ENCODE measurements around the gene MDFIC. TPM values are rescaled to one million over a fixed set of nuclear protein-coding genes. Genes with fewer than 3 reads are reported as not detected.
A peak's percentile ranks its signal among the peaks of the same experiment; 100 is the strongest.

MDFIC gene
- total and polyA plus RNA-seq, 4 experiments from 2014 or later = 68.1 to 194 (median 129) TPM

DNA sequence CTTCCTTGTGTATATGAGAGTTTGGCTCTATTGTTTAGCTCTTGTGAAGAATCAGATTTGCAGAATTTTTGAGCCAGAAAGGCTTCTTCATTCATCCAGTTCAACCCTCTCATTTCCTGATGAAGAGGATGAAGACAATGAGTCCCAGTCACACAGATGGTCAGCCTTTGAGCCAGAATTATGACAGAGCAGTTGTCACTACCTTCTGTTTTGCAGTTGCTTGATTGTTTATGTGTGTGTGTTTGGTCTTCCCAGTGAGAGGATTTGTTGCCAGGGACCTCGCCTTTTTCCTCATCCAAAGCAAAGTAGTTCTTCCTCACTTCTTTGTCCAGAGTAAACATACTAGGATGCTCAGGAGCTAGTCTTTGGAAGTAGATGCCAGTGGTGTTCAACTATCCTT is 15.6 kb downstream of the MDFIC start:
- Histone ChIP-seq H3K27ac (ENCODE audit: low read depth, low read length) (no peak overlapping the region), H3K4me1 (ENCODE audit: insufficient read depth, low read length) (peaks cover 90% of the 10 kb centered on the region), H3K9me3 (ENCODE audit: control insufficient read depth in 1 of 2, low read length in 2 of 2) (no peaks in the 10 kb centered on the region), H3K4me3 (ENCODE audit: low read length in 2 of 2) (no peak overlapping the region), H3K36me3 (ENCODE audit: insufficient read depth, low read length) (no peaks in the 10 kb centered on the region), H3K27me3 (ENCODE audit: insufficient read depth, low read length) (no peaks in the 10 kb centered on the region)
- no peak for DNase-seq
- Mint-ChIP-seq H3K27ac (peak overlapping the region in 2 of 7 donors; percentile 47 to 72), H3K4me3 (peak overlapping the region in 6 of 8 donors; percentile 16 to 59 (median 49)), H3K4me1 (peaks cover 46 to 65% (median 58%) of the 10 kb centered on the region in 4 donors), H3K27me3 (no peaks in the 10 kb centered on the region), H3K9me3 (no peaks in the 10 kb centered on the region), H3K36me3 (peaks cover 26 to 29% of the 10 kb centered on the region in 2 donors)
- ChIA-PET POLR2A (ENCODE audit: partially characterized antibody) (no interaction called here), CTCF (ENCODE audit: partially characterized antibody) (interaction anchor here (9.6 kb wide), 1 partner anchor 72 kb away, joined by 138 read pairs; no protein-coding TSS in a partner anchor)
- intact Hi-C loops (cut with micrococcal nuclease) = loop anchor here (2.0 kb wide), 1 partner anchor 15 kb away; the partner anchor contains the start of gene MDFIC

DNA sequence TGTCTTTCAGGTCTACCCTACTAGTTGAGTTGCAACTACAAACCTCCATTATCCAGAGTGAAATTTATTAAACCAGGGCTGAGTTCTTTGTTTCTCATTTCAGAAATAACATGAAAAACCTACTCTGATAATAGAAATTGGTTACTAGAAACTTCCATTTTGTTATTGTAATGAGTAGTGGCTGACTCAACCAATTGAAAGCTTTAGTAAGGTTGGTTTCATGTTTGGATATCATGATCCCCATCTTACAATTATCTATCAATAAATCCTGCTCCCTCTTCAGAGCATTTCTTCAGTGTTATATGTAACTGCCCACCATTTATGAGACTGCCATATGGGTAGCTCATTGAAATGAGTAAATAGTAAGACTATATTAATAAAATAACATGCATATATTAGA is 16.9 kb downstream of the MDFIC start:
- Mint-ChIP-seq H3K36me3 (peaks cover 36 to 40% of the 10 kb centered on the region in 2 donors), H3K9me3 (no peaks in the 10 kb centered on the region), H3K27me3 (no peaks in the 10 kb centered on the region), H3K4me1 (peaks cover 60 to 72% (median 63%) of the 10 kb centered on the region in 4 donors), H3K27ac (peak overlapping the region in 1 of 7 donors; percentile 5), H3K4me3 (no peak overlapping the region)
- no peaks in the 10 kb centered on the region for H3K9me3 ChIP-seq (ENCODE audit: control insufficient read depth in 1 of 2, low read length in 2 of 2)
- H3K4me3 ChIP-seq (ENCODE audit: low read length in 2 of 2) = no peak overlapping the region
- peaks cover 89% of the 10 kb centered on the region for H3K4me1 ChIP-seq (ENCODE audit: insufficient read depth, low read length)
- H3K27me3 ChIP-seq (ENCODE audit: insufficient read depth, low read length) = no peaks in the 10 kb centered on the region
- ChIA-PET POLR2A (ENCODE audit: partially characterized antibody) (interaction anchor here (1.0 to 2.8 kb wide), 5 partner anchors 11 to 73 kb away, joined by 3 to 13 read pairs (median 5); partner anchors contain the start of gene MDFIC), CTCF (ENCODE audit: partially characterized antibody) (interaction anchor here (1.1 to 9.6 kb wide), 8 partner anchors 14 to 73 kb away, joined by 3 to 138 read pairs (median 6); partner anchors contain the start of gene MDFIC)
- no peak overlapping the region for H3K27ac ChIP-seq (ENCODE audit: low read depth, low read length)
- DNase-seq = no peak
- intact Hi-C loops (cut with micrococcal nuclease) = loop anchor here (1.0 kb wide), 1 partner anchor 73 kb away; no protein-coding TSS in a partner anchor
- H3K36me3 ChIP-seq (ENCODE audit: insufficient read depth, low read length) = no peaks in the 10 kb centered on the region

DNA sequence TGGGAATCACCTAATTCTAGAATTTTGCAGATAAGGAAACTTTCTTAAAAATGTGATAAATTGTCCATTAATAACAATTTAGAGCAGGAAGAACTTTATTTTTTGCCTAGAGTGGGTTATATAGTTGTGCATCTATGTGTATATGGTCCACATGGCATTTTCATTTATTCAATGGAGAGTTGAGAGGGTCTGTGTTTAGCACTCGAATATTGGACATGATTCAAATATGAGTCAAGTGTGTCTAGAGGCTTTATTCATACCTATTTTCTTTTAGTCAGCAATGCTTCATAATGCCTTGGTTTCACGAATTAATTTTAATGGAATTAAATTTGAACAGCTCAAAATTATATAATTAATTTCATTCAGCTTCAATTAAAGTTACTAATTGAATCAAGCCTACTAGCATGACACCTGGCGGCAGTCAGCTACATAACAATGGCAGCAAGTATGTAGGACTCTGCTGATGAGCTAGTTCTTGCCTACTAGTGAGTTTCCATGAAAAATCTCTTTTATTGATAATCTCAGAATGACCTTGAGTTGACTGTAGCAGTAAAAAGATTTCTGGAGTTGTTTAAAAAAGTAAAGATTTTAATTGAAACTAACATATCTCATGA is 17.7 kb downstream of the MDFIC start:
- ChIA-PET POLR2A (ENCODE audit: partially characterized antibody) (interaction anchor here (1.0 to 2.8 kb wide), 7 partner anchors 8 to 74 kb away, joined by 3 to 13 read pairs (median 5); partner anchors contain the start of gene MDFIC), CTCF (ENCODE audit: partially characterized antibody) (interaction anchor here (0.6 to 9.6 kb wide), 16 partner anchors 9 to 80 kb away, joined by 3 to 138 read pairs (median 5); partner anchors contain the start of gene MDFIC)
- H3K36me3 Mint-ChIP-seq = peaks cover 44 to 48% of the 10 kb centered on the region in 2 donors
- H3K27me3 Mint-ChIP-seq = no peaks in the 10 kb centered on the region
- H3K27ac Mint-ChIP-seq = peak overlapping the region in 2 of 7 donors; percentile 18 to 55
- Histone ChIP-seq H3K4me3 (ENCODE audit: low read length in 2 of 2) (no peak overlapping the region), H3K4me1 (ENCODE audit: insufficient read depth, low read length) (peaks cover 84% of the 10 kb centered on the region), H3K27me3 (ENCODE audit: insufficient read depth, low read length) (no peaks in the 10 kb centered on the region), H3K9me3 (ENCODE audit: control insufficient read depth in 1 of 2, low read length in 2 of 2) (no peaks in the 10 kb centered on the region), H3K36me3 (ENCODE audit: insufficient read depth, low read length) (peaks cover 6% of the 10 kb centered on the region), H3K27ac (ENCODE audit: low read depth, low read length) (no peak overlapping the region)
- peak overlapping the region in 4 of 8 donors; percentile 32 to 61 (median 48) for H3K4me3 Mint-ChIP-seq
- intact Hi-C loops (cut with micrococcal nuclease) = loop anchor here (1.0 kb wide), 1 partner anchor 74 kb away; no protein-coding TSS in a partner anchor
- no peaks in the 10 kb centered on the region for H3K9me3 Mint-ChIP-seq
- peaks cover 60 to 80% (median 64%) of the 10 kb centered on the region in 4 donors for H3K4me1 Mint-ChIP-seq
- DNase-seq = peak in 1 of 5 donors; percentile 56

DNA sequence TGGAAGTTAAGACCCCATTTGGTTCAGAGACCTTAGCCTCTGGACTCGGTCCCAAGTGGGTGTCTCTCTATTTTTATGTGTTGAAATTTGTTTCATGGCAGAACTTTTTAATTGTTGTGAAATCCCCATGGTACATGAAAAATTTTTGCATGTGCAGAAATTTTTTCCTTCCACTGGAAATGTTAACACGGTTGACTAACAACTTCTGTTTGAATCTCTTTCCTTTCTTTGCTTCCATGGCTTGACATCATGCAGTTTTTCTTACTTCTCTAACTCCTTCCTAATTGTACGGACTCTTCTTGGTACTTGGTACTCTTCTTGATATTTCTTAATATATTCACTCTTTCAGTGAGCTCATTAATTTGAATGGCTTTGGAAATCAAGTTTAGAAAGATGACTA is 18.3 kb downstream of the MDFIC start:
- Mint-ChIP-seq H3K36me3 (peaks cover 51 to 55% of the 10 kb centered on the region in 2 donors), H3K27ac (peak overlapping the region in 3 of 7 donors; percentile 4 to 76 (median 65)), H3K4me1 (peaks cover 57 to 86% (median 67%) of the 10 kb centered on the region in 4 donors), H3K4me3 (peak overlapping the region in 6 of 8 donors; percentile 17 to 58 (median 46)), H3K9me3 (no peaks in the 10 kb centered on the region), H3K27me3 (no peaks in the 10 kb centered on the region)
- no peaks in the 10 kb centered on the region for H3K27me3 ChIP-seq (ENCODE audit: insufficient read depth, low read length)
- ChIA-PET POLR2A (ENCODE audit: partially characterized antibody) (interaction anchor here (1.1 to 2.8 kb wide), 5 partner anchors 9 to 75 kb away, joined by 3 to 13 read pairs (median 5); no protein-coding TSS in a partner anchor), CTCF (ENCODE audit: partially characterized antibody) (interaction anchor here (1.0 to 9.6 kb wide), 11 partner anchors 9 to 81 kb away, joined by 3 to 138 read pairs (median 6); partner anchors contain the start of gene MDFIC)
- peaks cover 78% of the 10 kb centered on the region for H3K4me1 ChIP-seq (ENCODE audit: insufficient read depth, low read length)
- H3K27ac ChIP-seq (ENCODE audit: low read depth, low read length) = no peak overlapping the region
- peaks cover 6% of the 10 kb centered on the region for H3K36me3 ChIP-seq (ENCODE audit: insufficient read depth, low read length)
- H3K9me3 ChIP-seq (ENCODE audit: control insufficient read depth in 1 of 2, low read length in 2 of 2) = no peaks in the 10 kb centered on the region
- intact Hi-C loops (cut with micrococcal nuclease) = no loop called here
- no peak overlapping the region for H3K4me3 ChIP-seq (ENCODE audit: low read length in 2 of 2)
- DNase-seq = no peak

DNA sequence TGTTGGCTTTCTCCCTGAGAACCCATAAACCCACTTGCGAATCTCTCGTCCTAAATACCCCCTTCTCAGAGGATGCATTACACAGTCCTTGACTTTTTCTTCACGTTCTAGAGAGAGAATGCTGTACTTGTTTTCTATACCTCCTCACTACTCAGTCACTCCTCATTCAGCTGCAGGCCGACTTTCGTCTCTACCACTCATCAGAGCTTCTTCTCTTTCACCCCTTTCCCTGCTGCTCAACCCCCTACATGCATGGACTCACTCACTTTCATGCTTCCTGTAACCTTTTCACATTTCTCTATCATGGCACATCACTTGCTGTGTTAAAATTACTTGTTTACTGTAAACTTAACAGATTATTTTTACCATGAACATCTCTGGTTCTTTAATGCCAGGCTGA is 19.8 kb downstream of the MDFIC start:
- no peak for DNase-seq
- Histone ChIP-seq H3K27me3 (ENCODE audit: insufficient read depth, low read length) (no peaks in the 10 kb centered on the region), H3K4me3 (ENCODE audit: low read length in 2 of 2) (no peak overlapping the region), H3K27ac (ENCODE audit: low read depth, low read length) (no peak overlapping the region), H3K36me3 (ENCODE audit: insufficient read depth, low read length) (peaks cover 6% of the 10 kb centered on the region), H3K4me1 (ENCODE audit: insufficient read depth, low read length) (peaks cover 67% of the 10 kb centered on the region), H3K9me3 (ENCODE audit: control insufficient read depth in 1 of 2, low read length in 2 of 2) (no peaks in the 10 kb centered on the region)
- Mint-ChIP-seq H3K27ac (peak overlapping the region; percentile 15 to 87 (median 30)), H3K9me3 (no peaks in the 10 kb centered on the region), H3K4me3 (peak overlapping the region in 7 of 8 donors; percentile 14 to 78 (median 44)), H3K36me3 (peaks cover 58 to 64% of the 10 kb centered on the region in 2 donors), H3K4me1 (peaks cover 53 to 83% (median 69%) of the 10 kb centered on the region in 4 donors), H3K27me3 (no peaks in the 10 kb centered on the region)
- intact Hi-C loops (cut with micrococcal nuclease) = no loop called here
- POLR2A ChIA-PET (ENCODE audit: partially characterized antibody) = interaction anchor here (2.6 kb wide), 1 partner anchor 18 kb away, joined by 12 read pairs; no protein-coding TSS in a partner anchor
- CTCF ChIA-PET (ENCODE audit: partially characterized antibody) = interaction anchor here (9.6 kb wide), 1 partner anchor 76 kb away, joined by 138 read pairs; no protein-coding TSS in a partner anchor

DNA sequence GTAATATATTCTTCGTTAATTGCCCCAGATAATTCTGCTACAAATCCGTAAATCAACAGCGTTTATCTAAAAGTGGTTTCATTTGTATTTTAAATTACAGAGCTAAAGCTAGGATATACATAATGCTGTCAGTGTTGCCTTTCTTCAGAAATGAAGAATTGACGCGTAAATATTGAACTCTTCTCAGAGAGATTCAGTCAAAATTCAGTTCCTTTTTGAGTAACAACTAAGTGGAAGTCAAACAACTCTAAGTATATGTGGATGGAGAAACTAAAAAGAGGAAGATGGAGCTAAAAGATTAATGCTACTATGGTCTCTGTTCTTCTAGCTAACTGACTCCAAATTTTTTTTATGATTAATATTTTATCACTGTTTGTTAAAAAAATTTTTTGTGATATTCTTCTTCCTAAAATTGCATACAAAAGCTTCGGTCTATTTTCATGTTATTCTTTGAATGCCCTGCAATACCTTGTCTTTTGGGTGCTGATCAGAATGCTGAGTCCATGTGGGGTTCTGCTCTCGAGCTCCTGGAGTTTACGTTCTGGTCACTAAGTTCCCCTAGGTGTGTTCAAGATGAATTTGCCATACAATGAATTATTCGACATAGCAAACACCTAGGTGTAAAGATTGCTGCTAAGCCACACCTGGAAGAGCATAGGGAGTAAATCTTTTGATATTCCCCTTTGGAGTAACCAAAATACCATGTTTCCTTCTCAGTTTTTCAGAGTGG is 20.7 kb downstream of the MDFIC start:
- ChIA-PET POLR2A (ENCODE audit: partially characterized antibody) (interaction anchor here (0.6 to 2.6 kb wide), 3 partner anchors 10 to 24 kb away, joined by 3 to 12 read pairs (median 3); no protein-coding TSS in a partner anchor), CTCF (ENCODE audit: partially characterized antibody) (interaction anchor here (0.8 to 9.6 kb wide), 2 partner anchors 17 to 77 kb away, joined by 3 to 138 read pairs; no protein-coding TSS in a partner anchor)
- H3K4me3 Mint-ChIP-seq = peak overlapping the region in 6 of 8 donors; percentile 22 to 70 (median 51)
- peaks cover 58 to 87% (median 74%) of the 10 kb centered on the region in 4 donors for H3K4me1 Mint-ChIP-seq
- Histone ChIP-seq H3K27me3 (ENCODE audit: insufficient read depth, low read length) (no peaks in the 10 kb centered on the region), H3K27ac (ENCODE audit: low read depth, low read length) (no peak overlapping the region), H3K4me3 (ENCODE audit: low read length in 2 of 2) (no peak overlapping the region), H3K36me3 (ENCODE audit: insufficient read depth, low read length) (peaks cover 6% of the 10 kb centered on the region), H3K9me3 (ENCODE audit: control insufficient read depth in 1 of 2, low read length in 2 of 2) (no peaks in the 10 kb centered on the region), H3K4me1 (ENCODE audit: insufficient read depth, low read length) (peaks cover 69% of the 10 kb centered on the region)
- intact Hi-C loops (cut with micrococcal nuclease) = no loop called here
- H3K27me3 Mint-ChIP-seq = no peaks in the 10 kb centered on the region
- no peaks in the 10 kb centered on the region for H3K9me3 Mint-ChIP-seq
- H3K36me3 Mint-ChIP-seq = peaks cover 67 to 69% of the 10 kb centered on the region in 2 donors
- DNase-seq = no peak
- H3K27ac Mint-ChIP-seq = peak overlapping the region in 5 of 7 donors; percentile 19 to 69 (median 61)
